HG03175 (cell line): Measurements from ENCODE around the gene RAD9B.
A peak's percentile ranks its signal among the peaks of the same experiment; 100 is the strongest.
"Not testable (repeated sequence)": the region's sequence is repeated elsewhere in the genome, so short reads cannot be mapped to it uniquely, and the experiment has no call there.

Source experiments
- ATAC-seq: cut with Tn5 transposase; IDR thresholded peaks from one replicate; pipeline ENCODE4 v1.9.1; 2021; ENCODE audit warnings: mild to moderate bottlenecking, moderate library complexity; ENCODE audit not compliant: unreplicated experiment

The RAD9B gene

GRCh38 chr12:110520876-110521712, 19.0 kb downstream of the RAD9B start:
- ATAC-seq, result not testable (repeated sequence)

- ATAC-seq, result no peak
Measured at GRCh38 chr12:110528277-110528839, 26.2 kb downstream of the RAD9B start.

DNA sequence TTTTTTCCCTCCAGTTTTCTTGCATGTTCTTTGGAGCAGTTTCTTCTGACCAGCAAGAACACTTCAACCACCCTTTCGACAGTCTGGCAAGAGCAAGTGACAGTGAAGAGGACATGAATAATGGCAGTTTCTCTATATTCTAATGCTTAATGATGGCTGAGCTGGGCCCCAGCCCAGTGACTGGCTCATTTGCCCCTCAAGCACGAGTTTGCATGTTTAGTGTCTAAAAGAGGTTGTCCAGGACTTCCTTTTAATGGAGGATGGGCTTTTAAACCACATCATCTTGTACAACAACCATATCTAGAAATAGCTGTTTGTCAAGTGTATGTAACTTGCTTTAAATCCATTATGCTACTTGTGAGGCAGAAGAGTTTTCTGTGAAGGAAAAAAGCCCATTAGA, 28.4 kb downstream of the RAD9B start:
- ATAC-seq, result no peak

DNA sequence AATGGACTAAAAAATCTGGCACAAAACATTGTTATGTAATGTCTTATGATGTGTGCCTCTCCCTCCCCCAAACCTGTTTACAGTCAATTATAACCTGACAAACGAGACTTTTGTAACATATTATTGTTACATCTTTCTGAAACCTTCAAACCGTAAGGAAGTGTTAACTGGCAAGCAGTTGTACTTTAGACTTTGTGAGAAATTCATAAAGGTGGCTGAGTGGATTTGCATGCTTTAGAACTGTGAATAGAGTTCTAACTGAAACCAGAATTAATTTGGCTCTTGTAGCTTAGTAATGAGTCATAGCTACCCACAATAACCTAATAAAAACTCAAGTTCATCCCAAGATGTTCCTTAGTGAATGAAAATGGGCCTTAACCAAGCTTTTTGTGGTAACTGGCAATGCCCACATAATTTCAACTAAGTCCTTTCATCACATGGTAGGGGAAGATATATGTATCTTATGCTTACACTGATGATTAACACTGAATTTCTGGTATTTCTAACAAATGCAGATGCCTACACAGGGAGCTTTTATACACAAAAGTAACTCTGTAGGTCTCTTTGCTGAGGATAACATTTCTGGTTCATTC, 29.7 kb downstream of the RAD9B start:
- ATAC-seq, result peak; percentile 90

DNA sequence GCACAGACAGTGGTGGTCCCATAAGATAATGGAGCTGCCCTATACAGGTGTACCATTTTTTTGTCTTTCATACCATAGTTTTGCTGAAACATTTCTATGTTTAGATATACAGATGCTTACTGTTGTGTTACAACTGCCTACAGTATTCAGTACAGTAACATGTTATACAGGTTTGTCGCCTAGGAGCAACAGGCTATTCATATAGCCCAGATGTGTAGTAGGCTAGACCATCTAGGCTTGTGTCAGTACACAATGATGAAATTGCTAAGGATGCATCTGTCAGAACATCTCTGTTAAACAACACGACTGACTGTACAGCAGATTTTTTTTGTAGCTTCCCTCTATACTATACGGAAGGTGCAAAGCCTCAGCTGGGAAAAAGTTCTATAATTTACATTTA, 30.5 kb downstream of the RAD9B start:
- ATAC-seq, result peak; percentile 4

GRCh38 chr12:110533607-110534006, 31.5 kb downstream of the RAD9B start:
- ATAC-seq, result no peak

DNA sequence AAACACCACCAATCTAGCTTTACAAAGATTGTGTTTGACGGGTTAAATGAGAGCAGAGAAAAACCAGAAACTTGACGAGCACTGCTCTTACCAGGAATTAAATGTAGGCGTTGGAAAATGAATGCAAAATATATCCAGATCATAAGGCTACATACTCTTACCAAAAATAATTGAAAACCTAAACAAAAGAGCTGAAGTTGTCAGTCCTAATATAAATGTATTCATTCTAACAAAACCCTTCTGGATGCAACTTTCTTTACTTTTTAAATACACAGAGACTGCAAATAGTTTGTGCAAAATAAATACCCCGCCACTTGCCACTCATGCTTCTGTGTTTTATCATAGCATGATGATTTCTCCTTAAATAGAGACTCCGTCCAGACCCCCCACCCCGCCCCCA, 32.7 kb downstream of the RAD9B start:
- no peak for ATAC-seq

DNA sequence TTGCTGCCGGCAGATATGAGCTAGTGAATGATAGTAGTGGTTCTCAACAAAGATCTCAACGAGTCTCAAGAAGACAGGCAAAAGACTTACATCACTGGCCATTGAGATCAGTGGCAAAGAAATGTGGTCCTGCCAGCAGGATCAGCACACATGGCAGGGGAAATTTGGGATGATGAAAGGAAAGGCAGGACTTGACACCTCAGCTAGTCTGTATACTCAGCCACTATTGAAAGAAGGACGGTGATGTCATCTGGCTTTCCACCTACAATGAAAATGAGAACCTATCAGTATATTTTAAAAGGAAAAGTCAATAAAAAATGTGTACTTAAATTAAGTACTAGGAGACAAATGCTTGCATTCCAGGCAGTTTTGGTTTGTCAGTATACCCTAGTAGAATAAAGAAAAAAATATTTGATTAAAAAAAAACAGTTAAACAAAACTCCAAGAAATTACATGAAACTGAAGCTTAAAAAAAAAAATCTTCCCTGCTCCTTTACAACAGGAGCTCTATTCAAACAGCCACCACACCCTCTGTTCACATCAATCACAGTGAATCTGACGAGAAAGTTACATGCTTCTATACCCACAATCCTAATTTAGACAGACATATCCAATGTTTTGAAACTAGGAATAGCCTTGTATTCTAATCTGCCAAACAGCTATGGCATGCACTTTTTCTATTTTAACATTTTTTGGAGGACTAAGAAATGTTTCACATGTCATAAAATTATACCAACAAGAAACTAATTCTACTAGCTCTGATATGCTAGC, 34.9 kb downstream of the RAD9B start:
- ATAC-seq, result no peak

DNA sequence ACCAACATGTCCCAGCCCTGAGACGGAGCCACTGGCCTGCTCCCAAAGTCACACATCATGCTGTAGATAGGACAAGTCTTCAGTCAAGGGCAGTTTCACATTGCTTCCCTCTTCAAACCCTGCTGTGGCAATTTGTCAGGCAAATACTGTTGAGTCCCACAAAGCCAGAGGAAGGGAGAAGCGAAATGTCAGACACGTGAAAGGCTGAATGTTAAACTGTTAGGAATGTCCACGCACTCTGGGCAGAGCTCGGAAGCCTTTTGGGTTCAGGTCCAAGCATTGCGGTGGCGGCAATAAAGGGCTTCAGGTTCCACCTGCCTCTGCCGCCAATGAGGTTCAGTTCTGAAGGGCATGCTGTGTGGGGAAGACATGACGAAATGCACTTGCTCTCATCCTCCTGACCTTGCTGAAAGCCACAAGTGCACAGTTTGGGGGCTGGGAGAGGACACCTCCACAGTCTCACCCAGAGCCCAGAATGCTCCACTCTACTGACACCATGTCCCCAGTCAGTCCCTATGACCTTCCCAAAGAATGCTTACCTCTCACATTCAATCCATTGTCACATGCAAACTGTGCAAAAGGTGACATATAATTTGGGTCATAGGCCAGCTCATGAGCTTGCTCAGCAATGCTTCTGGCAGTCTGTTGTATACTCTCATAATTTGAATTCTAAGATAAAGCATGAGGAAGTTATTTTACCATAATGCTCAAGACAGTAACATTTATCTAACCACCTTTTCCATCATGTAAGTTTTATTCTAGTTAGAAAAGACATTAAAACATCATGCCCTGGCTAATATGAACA, 35.7 kb downstream of the RAD9B start:
- ATAC-seq, result no peak

- ATAC-seq, result no peak
Measured at GRCh38 chr12:110538869-110539622, 36.9 kb downstream of the RAD9B start.

GRCh38 chr12:110540048-110540447, 37.9 kb downstream of the RAD9B start:
- ATAC-seq, result no peak

DNA sequence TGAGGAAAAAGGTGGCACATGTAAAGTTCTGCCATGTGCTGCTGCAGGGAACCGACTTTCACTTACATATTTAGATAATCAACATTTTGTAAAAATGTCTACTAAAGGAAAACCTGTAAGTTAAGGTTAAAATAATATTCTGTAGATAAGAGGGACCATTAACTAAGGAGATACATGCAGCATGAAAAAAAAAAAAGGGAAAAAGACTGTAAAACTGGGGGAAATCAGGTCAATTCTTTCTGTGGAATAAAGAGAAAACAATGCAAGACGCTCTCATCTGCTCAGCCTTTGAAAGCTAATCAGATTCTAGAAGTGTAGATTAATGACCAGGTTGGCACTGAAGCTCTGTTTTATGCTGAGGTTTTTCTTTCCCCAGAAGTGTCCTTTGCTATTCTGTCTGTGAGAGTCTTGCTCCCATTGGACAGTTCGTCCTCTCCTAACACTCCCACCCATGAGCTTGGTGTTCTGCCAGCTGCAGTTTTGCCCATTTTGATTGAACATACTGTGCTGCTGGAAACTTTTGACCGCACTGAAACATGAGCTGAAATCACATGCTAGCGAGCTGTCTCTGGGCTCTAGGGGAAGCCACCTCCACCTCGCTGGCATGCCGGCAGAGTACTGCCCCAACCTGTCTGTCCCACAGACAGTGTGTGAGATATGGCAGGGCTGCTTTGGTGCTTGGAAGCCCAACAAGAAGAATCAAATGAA, 41.3 kb downstream of the RAD9B start:
- ATAC-seq, result no peak

- no peak for ATAC-seq
Measured at GRCh38 chr12:110543965-110544364, 41.8 kb downstream of the RAD9B start.

GRCh38 chr12:110545259-110545658, 43.1 kb downstream of the RAD9B start:
- ATAC-seq, result not testable (repeated sequence)

DNA sequence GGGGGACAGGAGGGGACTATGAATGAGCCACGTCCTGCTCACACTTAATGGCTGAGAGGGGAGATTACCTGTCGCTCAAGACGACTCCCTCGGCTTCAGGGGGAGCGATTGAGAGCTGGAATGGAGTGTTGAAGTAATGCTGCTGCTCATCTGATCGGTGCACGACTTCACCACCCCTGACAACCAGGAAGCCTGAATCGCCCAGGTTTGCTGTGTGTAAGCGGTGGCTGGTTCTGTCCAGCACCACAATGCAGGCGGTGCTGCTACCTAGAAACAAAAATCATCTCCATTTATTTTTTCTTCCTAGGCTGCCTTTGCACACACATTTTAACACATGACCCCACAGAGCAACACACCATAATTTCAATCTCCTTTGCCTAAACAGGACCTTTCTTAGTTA, 43.7 kb downstream of the RAD9B start:
- ATAC-seq, result no peak

GRCh38 chr12:110546339-110546738, 44.2 kb downstream of the RAD9B start:
- ATAC-seq, result no peak

GRCh38 chr12:110547090-110547489, 45.0 kb downstream of the RAD9B start:
- ATAC-seq, result no peak

DNA sequence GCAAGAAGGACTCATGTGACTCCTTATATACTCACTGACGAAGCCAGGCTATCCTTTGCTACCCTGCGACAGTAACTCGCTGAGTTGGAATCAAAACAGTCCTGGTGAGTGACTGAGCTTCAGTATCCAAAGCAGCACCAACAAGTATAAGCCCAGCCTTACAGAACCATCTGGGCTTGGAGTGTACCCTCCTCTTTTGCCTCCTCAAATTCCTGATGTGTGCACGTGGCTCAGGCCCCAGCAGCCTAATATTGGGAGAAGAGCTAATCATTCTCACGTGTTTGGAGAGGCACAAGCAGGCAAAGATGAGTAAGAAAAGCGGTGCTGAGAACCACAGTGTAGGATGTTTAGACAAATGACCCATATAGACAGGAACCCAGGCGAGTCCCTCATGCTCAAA, 46.5 kb downstream of the RAD9B start:
- ATAC-seq, result no peak

GRCh38 chr12:110549716-110550115, 47.6 kb downstream of the RAD9B start:
- no peak for ATAC-seq
